HepG2 (cell line): ENCODE results near the gene RPEL1. TPM values are rescaled to one million over a fixed set of nuclear protein-coding genes. Genes with fewer than 3 reads are reported as not detected.

Source experiments
- ARID3A ChIP-seq: IDR thresholded peaks from 2 replicates; pipeline ENCODE4 v1.6.1; 2012; ENCODE audit warnings: low read depth, low read length, improper control_type of control experiment
- ATF5 ChIP-seq: sonication (generic); formaldehyde crosslinking; IDR thresholded peaks from 2 replicates; pipeline ENCODE4 v1.4.0; 2020; ENCODE audit warnings: mild to moderate bottlenecking, low read depth, missing genetic modification reagents
- ATF6 ChIP-seq: sonication (generic); formaldehyde crosslinking; conservative IDR thresholded peaks from 2 replicates; pipeline ENCODE4 v1.4.0; 2020; ENCODE audit warnings: missing genetic modification reagents
- DPF2 ChIP-seq: sonication (generic); formaldehyde crosslinking; IDR thresholded peaks from 2 replicates; pipeline ENCODE4 v1.4.0; 2020; ENCODE audit warnings: mild to moderate bottlenecking, low read depth, missing genetic modification reagents, borderline replicate concordance
- DZIP1 ChIP-seq: sonication (generic); formaldehyde crosslinking; IDR thresholded peaks from 2 replicates; pipeline ENCODE4 v1.5.0; 2020; ENCODE audit warnings: mild to moderate bottlenecking, missing genetic modification reagents
- EED ChIP-seq: sonication (generic); formaldehyde crosslinking; IDR thresholded peaks from 2 replicates; pipeline ENCODE4 v1.5.0; 2020; ENCODE audit warnings: mild to moderate bottlenecking, missing genetic modification reagents
- FOXK1 ChIP-seq: sonication (generic); formaldehyde crosslinking; IDR thresholded peaks from 2 replicates; pipeline ENCODE4 v1.4.0; 2020; ENCODE audit warnings: low read depth, missing genetic modification reagents, borderline replicate concordance
- MNT ChIP-seq: fragments of 450-650 bp; IDR thresholded peaks from 2 replicates; pipeline ENCODE4 v1.6.1; 2016
- RFXANK ChIP-seq: IDR thresholded peaks from 2 replicates; pipeline ENCODE4 v1.6.1; 2016
- SAP130 ChIP-seq: IDR thresholded peaks from 2 replicates; pipeline ENCODE4 v1.6.1; 2016; ENCODE audit warnings: low read depth
- SOX13 ChIP-seq, 3 experiments: fragments of 450-650 bp in 1 of 3; sonication (generic) in 1 of 3; formaldehyde crosslinking in 1 of 3; IDR thresholded peaks in 2 of 3; conservative IDR thresholded peaks in 1 of 3; 2 replicates each; pipeline versions ENCODE4 v1.5.0 to v1.6.1; 2016 to 2020; ENCODE audit warnings: antibody characterized with exemption in 1 of 3, mild to moderate bottlenecking in 1 of 3, missing compliant biosample characterization in 1 of 3, missing genetic modification reagents in 1 of 3, moderate library complexity in 1 of 3
- SP1 ChIP-seq, 2 experiments: fragments of 450-650 bp in 1 of 2; sonication (generic) in 1 of 2; formaldehyde crosslinking in 1 of 2; IDR thresholded peaks; 2 replicates each; pipeline versions ENCODE4 v1.4.0 to v1.6.1; 2016 to 2020; ENCODE audit warnings: missing genetic modification reagents in 1 of 2
- ZBTB3 ChIP-seq: sonication (generic); formaldehyde crosslinking; IDR thresholded peaks from 2 replicates; pipeline ENCODE4 v1.4.0; 2020; ENCODE audit warnings: low read depth, mild to moderate bottlenecking, moderate library complexity, missing genetic modification reagents, borderline replicate concordance
- ZFX ChIP-seq: sonication (generic); formaldehyde crosslinking; IDR thresholded peaks from 2 replicates; pipeline ENCODE4 v1.4.0; 2020; ENCODE audit warnings: mild to moderate bottlenecking, low read depth, missing genetic modification reagents, moderate library complexity
- ZNF446 ChIP-seq: sonication (generic); formaldehyde crosslinking; IDR thresholded peaks from 2 replicates; pipeline ENCODE4 v1.5.0; 2020; ENCODE audit warnings: mild to moderate bottlenecking, missing genetic modification reagents
- ZNF615 ChIP-seq: sonication (generic); formaldehyde crosslinking; IDR thresholded peaks from 2 replicates; pipeline ENCODE4 v1.5.0; 2020; ENCODE audit warnings: mild to moderate bottlenecking, missing genetic modification reagents, borderline replicate concordance
- ZNF639 ChIP-seq: conservative IDR thresholded peaks from 2 replicates; pipeline ENCODE4 v1.6.1; 2018; ENCODE audit warnings: missing genetic modification reagents
- ZSCAN29 ChIP-seq: sonication (generic); formaldehyde crosslinking; conservative IDR thresholded peaks from 2 replicates; pipeline ENCODE4 v1.4.0; 2020; ENCODE audit warnings: mild to moderate bottlenecking, missing genetic modification reagents
- polyA plus RNA-seq, 8 experiments: library from polyadenylated mRNA; depleted of rRNA in 3 of 8; stranded (reverse) in 7 of 8; unstranded in 1 of 8; fragments of >200 nt; fragmentation: Illumina TruSeq in 4 of 8; extraction: Trizol in 4 of 8; gene quantifications; 2 replicates each; pipeline versions ENCODE4 v1.2.1 to v1.2.3, GENCODE V29; 2011 to 2016; ENCODE audit warnings: low read depth in 4 of 8, missing spikeins in 1 of 8, mixed read lengths in 1 of 8; ENCODE audit not compliant: insufficient read depth in 1 of 8
- total RNA-seq, 5 experiments: library from RNA; depleted of rRNA; stranded (reverse); fragments of >200 nt; fragmentation: Illumina TruSeq; extraction: Trizol; gene quantifications; 2 replicates each; pipeline ENCODE4 v1.2.3, GENCODE V29; 2016; ENCODE audit warnings: low read depth in 1 of 5

Gene RPEL1
- total and polyA plus RNA-seq, 2 of the 13 experiments (the other 11 are each of a cell fraction or from before 2014, with no cell fraction given): 0.04 to 0.07 TPM

GRCh38 chr10:103241262-103242011, 4.2 kb upstream of the RPEL1 start (continued):
- TF ChIP-seq EED (CRISPR knock-in tag): no peak
- TF ChIP-seq ZFX (CRISPR knock-in tag): peak; percentile 27; the same call in 1 of the 2 replicates
- no peak for TF ChIP-seq ZBTB3 (CRISPR knock-in tag)
- TF ChIP-seq DPF2: no peak
- no peak for TF ChIP-seq SAP130
- TF ChIP-seq SP1 (IDR thresholded peaks at IDR 0.05): no peak
- no peak for TF ChIP-seq SP1 (CRISPR knock-in tag; IDR thresholded peaks at IDR 0.05)
- TF ChIP-seq ZNF615 (CRISPR knock-in tag): no peak
- TF ChIP-seq ZNF639 (CRISPR knock-in tag): no peak
- TF ChIP-seq DZIP1: no peak
- TF ChIP-seq ATF6: no peak
- TF ChIP-seq FOXK1 (CRISPR knock-in tag): no peak
- TF ChIP-seq MNT: no peak
- TF ChIP-seq ARID3A: no peak
- TF ChIP-seq ZNF446 (CRISPR knock-in tag): no peak
- no peak for TF ChIP-seq ATF5
- TF ChIP-seq RFXANK (CRISPR knock-in tag): no peak
- no peak for TF ChIP-seq ZSCAN29
- no peak for TF ChIP-seq SOX13 (IDR thresholded peaks at IDR 0.05)
- TF ChIP-seq SOX13 (CRISPR knock-in tag; conservative IDR thresholded peaks at IDR 0.05 in 1 of 2, IDR thresholded peaks at IDR 0.05 in 1 of 2): peak in 1 of 2 experiments; percentile 22; a peak in 1 of 4 replicates
